Nephron progenitor cell (in vitro differentiated cells): ENCODE results near the gene LARP6.
"Not testable (repeated sequence)": the region's sequence is repeated elsewhere in the genome, so short reads cannot be mapped to it uniquely, and the experiment has no call there.

Source experiments
- DNase-seq: peaks from one replicate; pipeline ENCODE4 v3.0.0; 2021
- H3K27ac Mint-ChIP-seq: 2 replicates; pipeline ENCODE4 v1.8.0; 2021; ENCODE audit warnings: mild to moderate bottlenecking, moderate library complexity, mixed read lengths
- H3K27me3 Mint-ChIP-seq: 2 replicates; pipeline ENCODE4 v1.8.0; 2021; ENCODE audit warnings: mild to moderate bottlenecking, low read depth, mixed read lengths; ENCODE audit not compliant: poor library complexity
- H3K36me3 Mint-ChIP-seq: 2 replicates; pipeline ENCODE4 v1.8.0; 2021; ENCODE audit warnings: low read depth, mixed read lengths
- H3K4me1 Mint-ChIP-seq: 2 replicates; pipeline ENCODE4 v1.8.0; 2021; ENCODE audit warnings: mixed read lengths
- H3K4me3 Mint-ChIP-seq: 2 replicates; pipeline ENCODE4 v1.8.0; 2021; ENCODE audit warnings: mild to moderate bottlenecking, moderate library complexity, mixed read lengths
- H3K9me3 Mint-ChIP-seq: 2 replicates; pipeline ENCODE4 v1.8.0; 2021; ENCODE audit warnings: mild to moderate bottlenecking, moderate library complexity, mixed read lengths
- TF ChIP-seq, protein P1 (sequence below): fragments of 200-600 bp; sonication (generic); IDR thresholded peaks from 2 replicates; pipeline ENCODE4 v1.5.0; 2021; ENCODE audit warnings: antibody characterized with exemption

The LARP6 gene

DNA sequence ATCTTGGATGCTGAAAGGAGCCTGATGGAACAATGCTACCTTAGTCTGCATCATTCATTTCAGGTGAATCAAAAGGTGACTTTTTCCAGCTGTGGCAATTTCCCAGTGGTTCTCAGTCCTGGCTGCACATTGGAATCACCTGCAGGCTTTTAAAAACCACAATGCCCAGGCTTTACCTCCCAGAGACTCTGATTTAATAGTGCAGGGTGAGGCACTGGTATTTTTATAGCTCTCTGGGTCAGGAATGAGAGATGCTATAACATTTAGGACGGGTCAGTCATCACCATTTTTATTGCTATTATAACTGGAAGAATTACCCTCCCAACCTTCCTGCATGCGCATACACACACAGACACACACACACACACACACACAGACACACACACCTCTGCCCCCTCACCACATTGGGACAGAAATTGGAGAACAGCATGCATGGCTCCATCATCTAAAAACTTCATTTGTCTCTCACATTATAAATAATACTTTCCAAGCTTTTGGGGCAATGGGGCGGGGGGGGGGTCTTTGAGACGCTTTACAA lies 41.1 kb downstream of the LARP6 start:
- Mint-ChIP-seq H3K27me3 (peaks cover 12% of the 10 kb centered on the region), H3K9me3 (no peaks in the 10 kb centered on the region), H3K4me1 (peaks cover 10% of the 10 kb centered on the region), H3K4me3 (no peak overlapping the region), H3K27ac (no peak overlapping the region), H3K36me3 (no peaks in the 10 kb centered on the region)
- no peak for DNase-seq
- TF ChIP-seq, protein P1, sequence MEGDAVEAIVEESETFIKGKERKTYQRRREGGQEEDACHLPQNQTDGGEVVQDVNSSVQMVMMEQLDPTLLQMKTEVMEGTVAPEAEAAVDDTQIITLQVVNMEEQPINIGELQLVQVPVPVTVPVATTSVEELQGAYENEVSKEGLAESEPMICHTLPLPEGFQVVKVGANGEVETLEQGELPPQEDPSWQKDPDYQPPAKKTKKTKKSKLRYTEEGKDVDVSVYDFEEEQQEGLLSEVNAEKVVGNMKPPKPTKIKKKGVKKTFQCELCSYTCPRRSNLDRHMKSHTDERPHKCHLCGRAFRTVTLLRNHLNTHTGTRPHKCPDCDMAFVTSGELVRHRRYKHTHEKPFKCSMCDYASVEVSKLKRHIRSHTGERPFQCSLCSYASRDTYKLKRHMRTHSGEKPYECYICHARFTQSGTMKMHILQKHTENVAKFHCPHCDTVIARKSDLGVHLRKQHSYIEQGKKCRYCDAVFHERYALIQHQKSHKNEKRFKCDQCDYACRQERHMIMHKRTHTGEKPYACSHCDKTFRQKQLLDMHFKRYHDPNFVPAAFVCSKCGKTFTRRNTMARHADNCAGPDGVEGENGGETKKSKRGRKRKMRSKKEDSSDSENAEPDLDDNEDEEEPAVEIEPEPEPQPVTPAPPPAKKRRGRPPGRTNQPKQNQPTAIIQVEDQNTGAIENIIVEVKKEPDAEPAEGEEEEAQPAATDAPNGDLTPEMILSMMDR = no peak

DNA sequence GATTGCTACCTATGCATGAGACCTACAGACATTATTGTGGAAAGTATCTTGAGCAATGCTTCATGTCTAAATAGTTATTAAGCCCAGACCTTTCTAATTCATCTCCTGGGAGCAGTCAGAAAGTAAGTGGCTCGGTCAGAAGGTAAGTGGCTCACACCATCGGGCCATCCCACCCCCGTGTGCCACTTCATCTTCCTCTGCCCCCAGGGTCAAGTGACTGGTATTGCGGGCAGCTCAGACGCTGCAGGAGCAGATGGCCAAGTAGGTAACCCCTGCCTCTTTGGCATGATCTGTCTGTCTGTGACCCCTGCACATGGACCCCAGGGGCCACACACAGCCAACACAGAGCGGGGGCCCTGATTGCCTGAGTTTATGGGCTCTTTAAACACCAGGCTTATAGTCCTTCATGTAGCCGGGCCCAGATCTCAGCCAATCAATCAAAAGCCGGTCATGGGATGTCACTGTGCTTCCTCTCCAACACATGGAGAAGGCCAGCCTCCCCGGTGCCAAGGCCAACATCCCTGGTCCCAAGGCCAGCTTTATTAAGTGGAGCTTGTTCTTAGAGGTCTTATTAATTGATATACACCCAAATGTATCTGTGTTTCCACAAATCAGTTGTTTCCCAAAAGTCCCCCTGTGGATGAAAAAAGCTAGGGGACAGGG lies 42.9 kb downstream of the LARP6 start:
- peaks cover 15% of the 10 kb centered on the region for H3K4me1 Mint-ChIP-seq
- no peaks in the 10 kb centered on the region for H3K36me3 Mint-ChIP-seq
- H3K4me3 Mint-ChIP-seq = no peak overlapping the region
- H3K27ac Mint-ChIP-seq = no peak overlapping the region
- no peaks in the 10 kb centered on the region for H3K9me3 Mint-ChIP-seq
- DNase-seq = no peak
- H3K27me3 Mint-ChIP-seq = peaks cover 12% of the 10 kb centered on the region
- TF ChIP-seq, protein P1 = no peak

DNA sequence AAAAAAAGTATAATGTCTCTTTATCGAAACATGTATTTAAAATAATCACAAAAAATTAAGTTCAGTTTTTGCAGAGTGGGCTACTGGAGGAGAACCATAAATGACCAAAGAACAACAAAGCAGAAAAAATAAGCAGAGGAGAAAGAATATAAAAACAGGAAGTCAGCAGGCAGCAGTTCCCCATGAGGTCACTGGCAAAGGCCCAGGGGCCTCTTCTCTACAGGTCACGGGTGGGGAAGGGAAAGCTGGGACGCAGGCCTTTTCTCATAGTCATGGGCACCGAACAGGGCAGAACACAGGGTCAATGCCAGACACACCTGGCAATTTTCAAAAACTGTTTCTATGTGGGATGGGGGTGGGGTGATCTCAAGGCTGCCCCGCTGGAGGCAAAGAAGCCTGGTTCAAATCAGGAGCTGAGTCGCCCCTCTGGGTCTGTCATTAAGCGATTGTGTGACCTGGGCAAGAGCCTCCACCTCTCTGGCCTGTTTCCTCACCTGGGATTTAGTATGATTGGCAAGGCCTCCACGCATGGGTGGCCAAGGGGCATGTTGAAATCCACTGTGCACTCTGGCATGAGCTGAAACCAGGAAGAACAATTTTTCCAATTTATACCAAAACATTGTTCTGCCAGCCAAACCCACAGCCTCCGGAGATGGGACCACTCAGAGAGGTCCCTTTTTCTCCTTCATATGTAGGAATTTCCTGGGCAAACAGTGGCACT lies 46.8 kb downstream of the LARP6 start:
- TF ChIP-seq, protein P1 = no peak
- no peaks in the 10 kb centered on the region for H3K9me3 Mint-ChIP-seq
- peaks cover 14% of the 10 kb centered on the region for H3K4me1 Mint-ChIP-seq
- H3K36me3 Mint-ChIP-seq = no peaks in the 10 kb centered on the region
- H3K27me3 Mint-ChIP-seq = peaks cover 8% of the 10 kb centered on the region
- no peak overlapping the region for H3K27ac Mint-ChIP-seq
- no peak for DNase-seq
- H3K4me3 Mint-ChIP-seq = no peak overlapping the region

DNA sequence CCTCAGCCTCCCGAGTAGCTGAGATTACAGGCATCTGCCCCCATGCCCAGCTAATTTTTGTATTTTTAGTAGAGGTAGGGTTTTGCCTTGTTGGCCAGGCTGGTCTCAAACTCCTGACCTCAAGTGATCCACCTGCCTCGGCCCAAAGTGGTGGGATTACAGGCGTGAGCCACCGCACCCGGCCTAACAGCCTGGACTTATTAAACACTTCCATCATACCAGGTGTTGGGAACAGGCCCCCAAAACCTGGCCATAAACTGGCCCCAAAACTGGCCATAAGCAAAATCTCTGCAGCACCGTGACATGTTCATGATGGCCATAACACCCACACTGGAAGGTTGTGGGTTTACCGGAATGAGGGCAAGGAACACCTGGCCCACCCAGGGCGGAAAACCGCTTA lies 49.6 kb downstream of the LARP6 start:
- not testable (repeated sequence) for H3K27ac Mint-ChIP-seq, H3K4me3 Mint-ChIP-seq, DNase-seq, H3K36me3 Mint-ChIP-seq, H3K9me3 Mint-ChIP-seq
- Mint-ChIP-seq H3K4me1 (peaks cover 15% of the 10 kb centered on the region), H3K27me3 (peaks cover 15% of the 10 kb centered on the region)

DNA sequence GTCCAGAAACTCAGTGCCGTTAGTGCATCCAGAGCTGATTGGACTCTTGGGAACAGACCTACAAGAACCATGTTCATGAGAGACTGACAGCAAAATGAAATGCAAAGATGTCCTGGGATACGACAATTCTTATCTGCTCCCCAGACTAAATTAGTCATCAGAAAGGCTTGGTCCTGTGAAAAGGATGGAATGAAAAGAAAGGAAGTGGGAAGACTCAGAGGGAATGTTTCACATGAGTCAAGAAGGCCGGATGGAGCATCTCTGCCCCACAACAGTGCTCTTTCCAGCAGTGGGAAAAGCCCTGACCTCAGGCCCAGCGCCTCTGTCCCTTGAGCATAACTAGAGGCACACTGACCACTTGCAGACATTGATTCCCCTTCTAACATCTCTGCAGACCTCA lies 51.3 kb downstream of the LARP6 start:
- Mint-ChIP-seq H3K27ac (no peak overlapping the region), H3K4me3 (no peak overlapping the region), H3K36me3 (no peaks in the 10 kb centered on the region), H3K4me1 (peaks cover 15% of the 10 kb centered on the region), H3K9me3 (no peaks in the 10 kb centered on the region), H3K27me3 (peaks cover 11% of the 10 kb centered on the region)
- TF ChIP-seq, protein P1 = no peak
- no peak for DNase-seq

DNA sequence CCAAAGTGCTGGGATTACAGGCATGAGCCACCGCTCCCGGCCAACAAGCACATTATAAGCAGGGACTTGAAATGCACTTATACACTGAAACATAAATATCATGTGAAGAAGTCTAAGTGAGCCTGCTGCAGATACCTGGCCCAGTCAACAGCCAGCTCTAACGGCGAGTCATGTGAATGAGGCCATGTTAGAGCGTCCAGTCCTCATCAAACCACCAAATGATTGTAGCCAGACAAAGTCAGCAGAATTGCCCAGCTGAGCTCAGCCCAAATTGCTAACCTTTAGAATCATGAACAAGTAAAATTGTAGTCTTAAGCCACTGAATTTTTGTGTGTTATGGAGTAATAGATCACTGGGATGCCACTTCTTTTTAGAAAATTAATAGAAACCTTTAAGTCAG lies 52.8 kb downstream of the LARP6 start:
- TF ChIP-seq, protein P1 = no peak
- Mint-ChIP-seq H3K9me3 (no peaks in the 10 kb centered on the region), H3K27me3 (peaks cover 11% of the 10 kb centered on the region), H3K4me1 (peaks cover 10% of the 10 kb centered on the region), H3K27ac (no peak overlapping the region), H3K4me3 (no peak overlapping the region), H3K36me3 (no peaks in the 10 kb centered on the region)
- no peak for DNase-seq
